Heart right ventricle (tissue), 16 donors: ENCODE measurements around the gene FAM200B. TPM values are rescaled to one million over a fixed set of nuclear protein-coding genes. Genes with fewer than 3 reads are reported as not detected.

Experiments
- ATAC-seq, 8 donors: fragments of 200-7000 bp; cut with Tn5 transposase; one replicate each; pipeline ENCODE4 v1.9.1; 2020; ENCODE audit warnings: mild to moderate bottlenecking in 8 of 8, moderate library complexity in 8 of 8, moderate number of reproducible peaks in 1 of 8
- DNase-seq, 2 donors: peaks; one replicate each; pipeline ENCODE4 v3.0.0-alpha.2; 2020
- H3K27ac ChIP-seq, 10 donors: fragments of 200-600 bp; sonication (generic) in 2 of 10; one replicate each; pipeline versions ENCODE4 v1.5.0 to v1.8.0; 2020 to 2022; ENCODE audit warnings: mild to moderate bottlenecking in 3 of 10
- H3K27me3 ChIP-seq, 7 donors: fragments of 200-600 bp; one replicate each; pipeline ENCODE4 v1.8.0; 2021 to 2022; ENCODE audit warnings: mild to moderate bottlenecking in 2 of 7
- H3K36me3 ChIP-seq, 9 donors: fragments of 200-600 bp; sonication (generic) in 1 of 9; one replicate each; pipeline versions ENCODE4 v1.5.0 to v1.8.0; 2020 to 2022; ENCODE audit warnings: mild to moderate bottlenecking in 2 of 9
- H3K4me1 ChIP-seq, 9 donors: fragments of 200-600 bp; sonication (generic) in 1 of 9; one replicate each; pipeline versions ENCODE4 v1.5.0 to v1.8.0; 2020 to 2022; ENCODE audit warnings: mild to moderate bottlenecking in 4 of 9
- H3K4me3 ChIP-seq, 10 donors: fragments of 200-600 bp; sonication (generic) in 2 of 10; one replicate each; pipeline versions ENCODE4 v1.5.0 to v1.8.0; 2020 to 2022; ENCODE audit warnings: mild to moderate bottlenecking in 7 of 10, moderate library complexity in 2 of 10
- H3K9me3 ChIP-seq, 11 donors: fragments of 200-600 bp in 10 of 11; sonication (generic) in 2 of 11; one replicate each; pipeline versions ENCODE4 v1.5.0 to v1.8.0; 2013 to 2022; ENCODE audit warnings: mild to moderate bottlenecking in 2 of 11, control low read depth in 1 of 11, moderate library complexity in 1 of 11
- CTCF ChIP-seq, 9 donors: fragments of 200-600 bp; sonication (generic) in 2 of 9; IDR thresholded peaks; one replicate each; pipeline versions ENCODE4 v1.5.0 to v1.8.0; 2021 to 2022; ENCODE audit warnings: antibody characterized with exemption in 9 of 9, mild to moderate bottlenecking in 5 of 9, moderate library complexity in 1 of 9
- WGBS, 2 donors: extraction: QIAGEN DNeasy Blood & Tissue Kit; methylation state at CpG; one replicate each; pipeline ENCODE4 v1.1.7; 2013; ENCODE audit warnings: inconsistent platforms in 1 of 2; 5-methylcytosine and 5-hydroxymethylcytosine counted together
- intact Hi-C, 10 donors: fragments of 100-400 bp; cut with DNase I; formaldehyde crosslinking; loops; one replicate each; pipeline versions ENCODE4 v1.11.1 to v1.14.2; 2022
- polyA plus RNA-seq, 2 donors: library from polyadenylated mRNA; stranded (reverse); fragments of 200-250 nt; gene quantifications; one replicate each; pipeline ENCODE4 v1.2.3, GENCODE V29; 2013
- total RNA-seq, 10 donors: library from RNA; stranded (reverse); fragmentation: NEBNext Ultra II Directional in 3 of 10; extraction: Animal tissue kit (Norgen Biotek cat#: 25700) in 3 of 10; gene quantifications; one replicate each; pipeline versions ENCODE4 v1.2.1 to v1.2.4, GENCODE V29; 2021 to 2023
- donor health status: Arrhythmogenic right ventricular cardiomyopathy.
- donor health status: ischemic (EF 13 %, LVEDD 7.1; RV severe dilation, severe dysfunction).
- donor health status: healthy with polysubstance abuse.
- donor health status: DM: no; HTN: yes; CAD: no.
- donor health status: DM: no; HTN: no; CAD: no.
- donor health status: ischemic (EF 25% LVEDD 6.9; RV normal size, moderate dysfunction).
- donor health status: ischemic (EF 25% LVEDD 5.7; RV mildly dilated, moderate dysfunction).
- donor health status: healthy.
- donor health status: DM: yes; HTN: yes; CAD: no.
- donor health status: Ischemic cardiomyopathy.
- donor health status: ischemic (EF 35%, LVEDD 5.7; RV mildly dilated, moderate dysfunction).
- donor health status: nonischemic (EF 11% LVEDD 7.7; RV severe dilation, severe dysfunction).
- donor health status: DM: yes; HTN: yes; CAD: no.
- donor health status: PGD.
- donor health status: ischemic (EF 29% LVEDD 5.4; RV normal size, mild dysfunction).
- donor health status: nonischemic (EF 23%, LVEDD 6.1; RV moderate dilation, normal function).

The FAM200B gene
- total and polyA plus RNA-seq, 12 donors, result 19.7 to 38.7 (median 29.3) TPM

DNA sequence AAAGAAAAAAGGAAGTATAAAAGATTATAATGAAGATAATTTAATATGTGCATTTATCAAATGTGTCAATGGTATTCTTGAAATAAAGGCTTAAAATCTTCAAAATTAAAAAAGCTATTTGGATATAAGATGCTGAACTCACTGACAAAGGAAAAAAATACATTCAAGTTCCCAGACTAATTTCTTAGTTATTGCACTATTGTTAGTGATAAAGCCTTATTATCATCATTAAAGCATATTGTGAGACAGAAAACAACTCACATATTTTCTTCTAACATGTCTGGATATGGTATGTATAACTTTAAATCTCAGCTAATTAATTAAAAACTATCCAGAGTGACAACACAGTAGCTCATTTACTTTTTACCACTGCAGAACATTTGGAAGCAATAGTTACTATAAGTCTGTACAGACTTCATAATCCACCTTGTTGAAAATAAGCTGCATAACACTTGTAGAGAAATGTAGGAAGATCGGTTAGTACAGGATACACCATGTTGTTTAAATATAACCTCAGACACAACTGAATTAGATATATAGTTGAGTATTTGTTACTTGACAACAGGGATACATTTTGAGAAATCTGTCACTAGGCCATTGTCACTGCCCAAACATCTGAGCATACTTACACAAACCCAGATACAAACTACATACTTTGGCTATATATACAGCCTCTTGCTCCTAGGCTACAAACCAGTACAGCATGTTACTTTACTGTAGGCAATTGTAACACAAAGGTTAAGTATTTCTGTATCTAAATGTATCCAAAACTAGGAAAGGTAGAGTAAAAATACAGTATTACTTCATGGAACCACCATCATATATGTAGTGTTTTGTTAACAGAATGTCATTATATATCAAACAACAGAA lies 12.8 kb upstream of the FAM200B start:
- H3K27me3 ChIP-seq, result no peaks in the 10 kb centered on the region
- H3K4me1 ChIP-seq, result peaks cover 0 to 42% (median 5%) of the 10 kb centered on the region in 9 donors
- 42 to 49% methylated on average over 1 of the region's 1 CpG for WGBS, 2 donors
- no peaks in the 10 kb centered on the region for H3K36me3 ChIP-seq
- no peak overlapping the region for H3K4me3 ChIP-seq
- intact Hi-C loops, result no loop called here
- ATAC-seq (no peak), DNase-seq (no peak)
- no peak for TF ChIP-seq CTCF (IDR thresholded peaks at IDR 0.05)
- peak overlapping the region in 1 of 10 donors; percentile 88 for H3K27ac ChIP-seq
- no peaks in the 10 kb centered on the region for H3K9me3 ChIP-seq

DNA sequence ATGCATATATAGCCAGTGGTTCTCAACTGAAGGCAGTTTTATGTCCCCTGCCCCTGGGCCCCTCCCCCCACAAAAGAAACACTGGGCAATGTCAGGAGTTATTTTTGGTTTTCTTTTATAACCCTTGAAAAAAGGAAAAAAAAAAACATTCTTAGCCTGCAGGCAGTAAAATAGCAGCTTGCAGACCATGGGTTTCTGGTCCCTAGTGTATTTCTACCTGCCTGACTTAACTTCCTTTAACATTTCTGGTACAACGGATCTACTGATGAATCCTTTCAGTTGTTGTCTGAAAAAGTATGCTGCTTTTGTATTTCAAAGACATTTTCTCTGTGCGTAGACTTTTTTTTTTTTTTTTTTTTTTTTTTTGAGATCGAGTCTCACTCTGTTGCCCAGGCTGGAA lies 11.1 kb upstream of the FAM200B start:
- TF ChIP-seq CTCF (IDR thresholded peaks at IDR 0.05), result no peak
- Histone ChIP-seq H3K4me1 (peaks cover 0 to 30% (median 5%) of the 10 kb centered on the region in 9 donors), H3K27me3 (no peaks in the 10 kb centered on the region), H3K9me3 (no peaks in the 10 kb centered on the region), H3K27ac (no peak overlapping the region), H3K4me3 (no peak overlapping the region), H3K36me3 (no peaks in the 10 kb centered on the region)
- ATAC-seq, result no peak
- 90 to 94% methylated on average over 3 of the region's 3 CpGs for WGBS, 2 donors
- no peak for DNase-seq
- intact Hi-C loops, result loop anchor here in 1 of 10 donors (5.0 kb wide), 1 partner anchor 1852 kb away; no protein-coding TSS in a partner anchor

- ATAC-seq, result no peak
- TF ChIP-seq CTCF (IDR thresholded peaks at IDR 0.05), result no peak
- Histone ChIP-seq H3K27me3 (no peaks in the 10 kb centered on the region), H3K4me1 (peaks cover 0 to 16% (median 0%) of the 10 kb centered on the region in 9 donors), H3K27ac (no peak overlapping the region), H3K4me3 (no peak overlapping the region), H3K36me3 (no peaks in the 10 kb centered on the region), H3K9me3 (no peaks in the 10 kb centered on the region)
- intact Hi-C loops, result loop anchor here in 1 of 10 donors (5.0 kb wide), 1 partner anchor 1850 kb away; no protein-coding TSS in a partner anchor
- no peak for DNase-seq
- WGBS, 2 donors, result 98 to 99% methylated on average over 3 of the region's 3 CpGs
Observed at GRCh38 chr4:15672101-15672500, 9.5 kb upstream of the FAM200B start.

- no peaks in the 10 kb centered on the region for H3K36me3 ChIP-seq
- WGBS, 2 donors, result 98 to 100% methylated on average over 1 of the region's 1 CpG
- no peaks in the 10 kb centered on the region for H3K9me3 ChIP-seq
- TF ChIP-seq CTCF (IDR thresholded peaks at IDR 0.05), result no peak
- ATAC-seq, result no peak
- peaks cover 0 to 20% (median 0%) of the 10 kb centered on the region in 9 donors for H3K4me1 ChIP-seq
- H3K27ac ChIP-seq, result no peak overlapping the region
- intact Hi-C loops, result loop anchor here in 1 of 10 donors (5.0 kb wide), 1 partner anchor 1849 kb away; no protein-coding TSS in a partner anchor
- DNase-seq, result no peak
- no peaks in the 10 kb centered on the region for H3K27me3 ChIP-seq
- no peak overlapping the region for H3K4me3 ChIP-seq
Observed at GRCh38 chr4:15673337-15673736, 8.3 kb upstream of the FAM200B start.
